GM12873 (cell line): ENCODE results near the gene MTF2.

Source experiments
- TF ChIP-seq, protein P1 (sequence below): IDR thresholded peaks from 2 replicates; pipeline ENCODE4 v1.5.1; 2012; ENCODE audit warnings: low read depth, mild to moderate bottlenecking, moderate library complexity, low read length, control low read depth; ENCODE audit not compliant: insufficient read depth; ENCODE audit errors: missing control alignments

Gene MTF2

DNA sequence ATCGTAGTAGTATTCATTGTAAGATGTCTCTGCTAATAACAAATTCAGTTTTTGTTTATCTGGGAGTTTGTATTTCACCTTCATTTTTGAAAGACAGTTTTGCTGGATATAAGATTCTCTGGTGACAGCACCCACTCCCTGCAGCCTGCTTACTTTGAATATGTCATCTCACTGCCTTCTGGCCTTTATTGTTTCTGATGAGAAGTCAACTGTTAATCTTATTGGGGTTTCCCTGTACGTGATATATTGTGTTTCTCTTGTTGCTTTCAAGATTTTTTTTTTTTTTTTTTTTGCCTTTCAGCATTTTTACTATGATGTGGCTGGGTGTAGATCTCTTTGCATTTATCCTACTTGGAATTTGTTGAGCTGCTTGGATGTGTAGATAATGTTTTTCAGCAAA is 29.3 kb downstream of the MTF2 start:
- TF ChIP-seq, protein P1, sequence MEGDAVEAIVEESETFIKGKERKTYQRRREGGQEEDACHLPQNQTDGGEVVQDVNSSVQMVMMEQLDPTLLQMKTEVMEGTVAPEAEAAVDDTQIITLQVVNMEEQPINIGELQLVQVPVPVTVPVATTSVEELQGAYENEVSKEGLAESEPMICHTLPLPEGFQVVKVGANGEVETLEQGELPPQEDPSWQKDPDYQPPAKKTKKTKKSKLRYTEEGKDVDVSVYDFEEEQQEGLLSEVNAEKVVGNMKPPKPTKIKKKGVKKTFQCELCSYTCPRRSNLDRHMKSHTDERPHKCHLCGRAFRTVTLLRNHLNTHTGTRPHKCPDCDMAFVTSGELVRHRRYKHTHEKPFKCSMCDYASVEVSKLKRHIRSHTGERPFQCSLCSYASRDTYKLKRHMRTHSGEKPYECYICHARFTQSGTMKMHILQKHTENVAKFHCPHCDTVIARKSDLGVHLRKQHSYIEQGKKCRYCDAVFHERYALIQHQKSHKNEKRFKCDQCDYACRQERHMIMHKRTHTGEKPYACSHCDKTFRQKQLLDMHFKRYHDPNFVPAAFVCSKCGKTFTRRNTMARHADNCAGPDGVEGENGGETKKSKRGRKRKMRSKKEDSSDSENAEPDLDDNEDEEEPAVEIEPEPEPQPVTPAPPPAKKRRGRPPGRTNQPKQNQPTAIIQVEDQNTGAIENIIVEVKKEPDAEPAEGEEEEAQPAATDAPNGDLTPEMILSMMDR = no peak

DNA sequence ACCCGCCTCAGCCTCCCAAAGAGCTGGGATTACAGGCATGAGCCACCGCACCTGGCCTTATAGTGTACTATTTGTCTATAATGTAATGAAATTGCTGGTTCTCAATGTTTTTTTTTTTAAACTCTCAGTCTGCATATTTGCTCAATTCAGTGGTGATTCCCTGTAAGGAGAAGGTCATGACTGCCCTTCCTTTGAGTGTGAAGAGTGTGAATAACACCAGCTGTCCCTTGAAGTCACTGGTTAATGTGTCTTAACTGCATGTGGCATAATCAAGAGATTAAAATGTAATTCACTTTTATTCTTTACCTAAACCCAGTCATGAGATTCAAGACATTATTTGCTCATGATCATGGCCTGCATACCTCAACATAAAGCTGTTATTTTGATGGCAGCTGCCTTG is 30.5 kb downstream of the MTF2 start:
- TF ChIP-seq, protein P1 = no peak

DNA sequence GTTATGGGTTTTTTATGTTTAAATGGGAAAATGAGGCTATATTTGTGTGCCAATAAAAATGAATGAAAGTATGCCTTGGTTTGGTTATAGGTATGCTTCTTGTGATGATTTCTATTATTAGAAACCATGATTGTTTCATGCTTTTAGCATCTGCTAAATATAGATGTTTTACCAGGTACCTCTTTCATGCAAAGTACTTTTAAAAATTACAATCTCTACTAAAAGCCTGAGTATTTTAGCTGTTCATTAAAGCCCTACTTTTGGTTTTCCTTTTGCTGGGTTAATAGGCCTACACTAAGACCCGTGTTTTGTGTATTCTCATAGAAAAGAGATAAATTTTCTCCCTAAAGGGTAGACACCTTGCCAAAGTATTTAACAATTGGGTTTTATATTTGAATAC is 32.0 kb downstream of the MTF2 start:
- TF ChIP-seq, protein P1 = no peak

DNA sequence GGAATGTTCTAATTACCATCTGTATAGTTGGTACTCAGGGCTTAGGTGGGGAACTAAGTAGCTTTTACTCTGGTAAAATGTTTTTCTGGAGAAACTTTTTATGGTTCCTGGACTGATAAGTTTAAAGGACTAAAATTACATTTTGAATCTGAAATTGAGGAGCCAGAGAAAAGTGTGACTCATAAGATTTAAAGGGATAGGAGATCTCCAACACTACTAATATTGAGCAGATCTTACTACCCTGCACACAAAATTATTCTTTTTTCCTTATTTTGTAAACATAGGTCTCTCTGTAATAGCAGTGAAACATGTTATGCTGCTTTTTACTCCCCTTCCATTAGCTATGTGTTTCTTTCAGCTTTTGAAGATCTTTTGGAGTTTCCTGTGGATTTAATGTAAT is 32.5 kb downstream of the MTF2 start:
- TF ChIP-seq, protein P1 = no peak

DNA sequence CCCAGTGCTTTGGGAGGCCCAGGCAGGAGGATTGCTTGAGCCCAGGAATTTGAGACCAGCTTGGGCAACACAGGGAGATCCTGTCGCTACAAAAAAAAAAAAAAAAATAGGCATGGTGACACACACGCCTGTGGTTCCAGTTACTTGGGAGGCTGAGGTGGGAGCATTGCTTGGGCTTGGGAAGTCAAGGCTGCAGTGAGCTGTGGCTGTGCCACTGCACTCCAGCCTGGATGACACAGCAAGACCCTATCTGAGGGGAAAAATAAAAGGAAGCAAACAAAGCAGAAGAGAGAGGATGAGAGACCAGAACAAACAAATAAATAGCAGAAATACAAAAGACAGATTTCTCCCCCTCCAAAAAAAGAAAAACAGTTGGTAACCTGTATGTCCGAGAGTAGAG is 34.0 kb downstream of the MTF2 start:
- TF ChIP-seq, protein P1 = no peak

DNA sequence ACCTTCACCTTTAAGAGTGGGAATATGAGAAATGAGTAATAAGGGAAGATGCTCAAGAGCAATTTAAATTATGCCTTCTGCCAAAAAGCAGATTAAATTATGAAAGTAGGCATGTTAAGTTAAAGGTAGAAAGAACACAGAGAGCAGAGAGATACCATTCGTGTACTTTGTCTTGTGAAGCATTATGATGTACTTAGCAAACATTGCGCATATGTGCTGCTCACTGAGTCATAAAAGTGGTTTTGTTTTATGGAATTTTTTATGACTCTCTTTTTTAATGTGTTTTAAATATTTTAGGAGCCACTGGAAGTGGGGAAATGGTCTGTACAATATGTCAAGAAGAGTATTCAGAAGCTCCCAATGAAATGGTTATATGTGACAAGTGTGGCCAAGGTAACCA is 35.3 kb downstream of the MTF2 start:
- TF ChIP-seq, protein P1 = no peak

DNA sequence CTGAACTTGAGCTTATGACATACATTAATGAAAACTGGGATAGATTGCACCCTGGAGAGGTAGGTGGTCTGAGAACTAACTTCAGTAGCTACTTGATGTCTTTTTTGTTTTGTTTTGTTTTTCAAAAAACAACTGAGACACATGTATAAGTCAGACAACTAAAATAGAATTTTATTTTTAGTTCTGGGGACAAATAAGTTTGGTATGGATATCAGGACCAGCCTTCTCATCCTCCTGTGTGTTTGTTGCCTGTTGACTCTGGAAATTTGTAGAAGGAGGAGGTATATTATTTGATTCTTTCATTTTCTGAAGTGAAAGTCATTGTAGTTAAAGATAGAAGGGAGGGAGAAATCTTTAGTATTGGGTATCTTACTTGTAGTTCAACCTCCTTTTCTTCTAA is 41.5 kb downstream of the MTF2 start:
- TF ChIP-seq, protein P1 = no peak
